Measurements from ENCODE around the gene LMAN1L. TPM values are rescaled to one million over a fixed set of nuclear protein-coding genes. Genes with fewer than 3 reads are reported as not detected.

The LMAN1L gene
- total RNA-seq, 4 donors from 2014 or later: not detected

- Histone ChIP-seq H3K4me3 (peak overlapping the region; percentile 66 to 89 (median 78)), H3K27ac (peak overlapping the region; percentile 91 to 98 (median 94)), H3K4me1 (peaks cover 8 to 48% (median 32%) of the 10 kb centered on the region in 4 donors), H3K27me3 (no peaks in the 10 kb centered on the region), H3K36me3 (peaks cover 0 to 8% (median 0%) of the 10 kb centered on the region in 3 donors), H3K9me3 (no peaks in the 10 kb centered on the region)
- no peak for DNase-seq
- TF ChIP-seq POLR2A (IDR thresholded peaks at IDR 0.05) (no peak), CTCF (IDR thresholded peaks at IDR 0.05) (no peak)
Measured at GRCh38 chr15:74872702-74873035, 60.0 kb downstream of the LMAN1L start.

- TF ChIP-seq POLR2A (IDR thresholded peaks at IDR 0.05): peak; percentile 90 to 91
- no peak for TF ChIP-seq CTCF (IDR thresholded peaks at IDR 0.05)
- Histone ChIP-seq H3K4me3 (peak within 1 kb of the TSS; percentile 66 to 89 (median 78)), H3K9me3 (no peaks in the 10 kb centered on the region), H3K27me3 (no peaks in the 10 kb centered on the region), H3K27ac (peak within 1 kb of the TSS; percentile 91 to 98 (median 94)), H3K4me1 (peaks cover 8 to 43% (median 30%) of the 10 kb centered on the region in 4 donors), H3K36me3 (peaks cover 0 to 7% (median 0%) of the 10 kb centered on the region in 3 donors)
- DNase-seq: peak; percentile 93 to 97 (median 95)
Measured at GRCh38 chr15:74873036-74873755, 60.6 kb downstream of the LMAN1L start, which contains the start of gene SCAMP2. Gene SCAMP2 (minus strand): TSS chr15:74873365. CDS start chr15:74873255, 110 bp downstream.

- H3K36me3 ChIP-seq: no peaks in the 10 kb centered on the region
- H3K4me3 ChIP-seq: peak overlapping the region; percentile 66 to 89 (median 78)
- peak overlapping the region; percentile 91 to 98 (median 94) for H3K27ac ChIP-seq
- H3K27me3 ChIP-seq: no peaks in the 10 kb centered on the region
- DNase-seq: peak in 1 of 3 donors; percentile 55
- no peaks in the 10 kb centered on the region for H3K9me3 ChIP-seq
- peaks cover 3 to 36% (median 27%) of the 10 kb centered on the region in 4 donors for H3K4me1 ChIP-seq
- TF ChIP-seq CTCF (IDR thresholded peaks at IDR 0.05) (no peak), POLR2A (IDR thresholded peaks at IDR 0.05) (no peak)
Measured at GRCh38 chr15:74873756-74874424, 61.3 kb downstream of the LMAN1L start.

Small RNA genes within 50 kb of the gene (small RNA-seq; reads per million reads assigned to genes)
- gene CPLX3 (0 reads per million in 2 donors), gene MIR4513 (0 reads per million in 2 donors), gene MIR6882 (0 to 0.51 reads per million in 2 donors)

Other genes with a start within 250 kb of the LMAN1L start
- gene CLK3, start 197.0 kb upstream of the LMAN1L start, total RNA-seq: 100 to 1,000 TPM; 123 to 361 (median 213) TPM
- 10 to 100 TPM; 23.5 to 43.7 (median 32.2) TPM for gene EDC3, start 116.8 kb upstream of the LMAN1L start, total RNA-seq
- 1 to 10 TPM in 1 of 4 donors, under 1 TPM in 1, not detected in 2; 0.70 to 3.3 TPM for gene CYP1A1, start 87.3 kb upstream of the LMAN1L start, total RNA-seq
- gene CYP1A2, start 64.0 kb upstream of the LMAN1L start, total RNA-seq: not detected
- 100 to 1,000 TPM in 1 of 4 donors, 10 to 100 TPM in 3; 53.8 to 122 (median 66.2) TPM for gene CSK, start 30.8 kb upstream of the LMAN1L start, total RNA-seq
- gene CPLX3, start 13.8 kb downstream of the LMAN1L start, total RNA-seq: not detected
- 100 to 1,000 TPM; 194 to 508 (median 288) TPM for gene ULK3, start 30.3 kb downstream of the LMAN1L start, total RNA-seq
- gene SCAMP2, start 60.5 kb downstream of the LMAN1L start, total RNA-seq: 100 to 1,000 TPM in 3 of 4 donors, 10 to 100 TPM in 1; 60.2 to 206 (median 151) TPM
- gene MPI, start 77.2 kb downstream of the LMAN1L start, total RNA-seq: 100 to 1,000 TPM in 3 of 4 donors, 10 to 100 TPM in 1; 52.0 to 221 (median 174) TPM
- gene FAM219B, start 94.0 kb downstream of the LMAN1L start, total RNA-seq: 10 to 100 TPM; 48.7 to 76.5 (median 57.6) TPM
- gene COX5A, start 125.2 kb downstream of the LMAN1L start, total RNA-seq: 100 to 1,000 TPM in 3 of 4 donors, 10 to 100 TPM in 1; 59.4 to 326 (median 195) TPM
- 10 to 100 TPM in 2 of 4 donors, 1 to 10 TPM in 2; 7.4 to 15.3 (median 9.5) TPM for gene RPP25, start 143.9 kb downstream of the LMAN1L start, total RNA-seq
- 10 to 100 TPM in 3 of 4 donors, 1 to 10 TPM in 1; 5.0 to 78.1 (median 53.4) TPM for gene SCAMP5, start 182.7 kb downstream of the LMAN1L start, total RNA-seq
- gene PPCDC, start 210.8 kb downstream of the LMAN1L start, total RNA-seq: 10 to 100 TPM in 3 of 4 donors, 1 to 10 TPM in 1; 8.4 to 63.5 (median 20.5) TPM

Measured in Peyer's patch (tissue), 4 donors.